HG03196 (cell line): ENCODE data around the gene C19orf73.
"Not testable (repeated sequence)": the region's sequence is repeated elsewhere in the genome, so short reads cannot be mapped to it uniquely, and the experiment has no call there.

Source experiments
- ATAC-seq: cut with Tn5 transposase; IDR thresholded peaks from one replicate; pipeline ENCODE4 v1.9.1; 2021; ENCODE audit not compliant: unreplicated experiment

The C19orf73 gene

DNA sequence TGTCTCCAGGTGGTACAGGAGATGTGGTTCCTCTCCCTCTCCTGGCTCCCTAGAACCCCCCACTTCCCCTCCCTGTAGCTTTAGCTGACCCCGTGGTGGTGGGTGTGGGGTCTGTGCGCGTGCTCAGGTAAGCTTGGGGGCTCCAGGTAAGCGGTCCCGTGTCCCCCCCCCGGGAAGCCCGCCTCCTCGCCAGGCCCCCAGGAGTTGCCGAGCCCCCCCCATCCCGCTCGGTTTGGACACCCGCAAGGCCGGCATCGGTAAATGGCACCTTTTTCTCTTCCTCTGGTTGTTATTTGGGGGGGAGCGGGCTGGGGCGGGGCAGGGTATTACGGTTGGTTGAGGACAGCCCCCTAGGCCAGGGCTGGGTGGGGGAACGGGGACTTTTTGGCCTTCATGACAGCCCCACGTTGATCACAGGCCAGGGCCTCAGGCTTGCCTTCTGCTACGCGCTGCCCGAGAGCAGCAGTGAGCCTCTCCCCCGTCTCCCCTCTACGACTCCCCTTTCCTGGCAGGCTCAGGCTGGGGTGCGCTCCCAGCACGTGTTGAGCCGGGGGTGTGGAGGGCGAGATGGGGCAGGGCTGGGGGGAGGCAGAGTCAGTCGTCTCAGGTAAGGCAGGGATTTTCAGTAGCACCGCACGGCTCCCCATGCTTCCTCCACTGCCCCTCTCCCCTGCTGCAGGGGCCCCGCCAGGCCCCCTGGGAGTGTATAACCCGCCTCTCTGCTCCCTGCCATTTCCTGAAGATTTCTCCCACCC lies 15.4 kb downstream of the C19orf73 start:
- ATAC-seq: no peak

GRCh38 chr19:49102303-49102702 lies 16.6 kb downstream of the C19orf73 start:
- no peak for ATAC-seq

DNA sequence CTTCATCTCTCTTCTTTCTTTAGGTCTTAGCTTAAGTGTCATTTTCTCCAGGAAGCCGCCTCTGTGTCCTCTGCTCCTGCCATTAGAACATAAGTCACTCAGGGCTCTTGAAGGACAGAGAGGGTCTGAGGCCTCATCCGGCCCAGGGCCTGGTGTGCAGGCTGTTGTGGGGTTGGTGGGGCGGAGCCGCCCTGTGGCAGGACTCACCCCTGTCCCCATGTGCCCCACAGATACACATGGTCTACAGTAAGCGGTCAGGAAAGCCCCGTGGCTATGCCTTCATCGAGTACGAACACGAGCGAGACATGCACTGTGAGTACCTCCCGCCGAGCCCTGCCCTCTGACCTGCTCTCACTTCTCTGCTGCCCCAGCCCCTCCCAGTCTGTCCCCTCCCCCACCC lies 17.8 kb downstream of the C19orf73 start:
- ATAC-seq: no peak

DNA sequence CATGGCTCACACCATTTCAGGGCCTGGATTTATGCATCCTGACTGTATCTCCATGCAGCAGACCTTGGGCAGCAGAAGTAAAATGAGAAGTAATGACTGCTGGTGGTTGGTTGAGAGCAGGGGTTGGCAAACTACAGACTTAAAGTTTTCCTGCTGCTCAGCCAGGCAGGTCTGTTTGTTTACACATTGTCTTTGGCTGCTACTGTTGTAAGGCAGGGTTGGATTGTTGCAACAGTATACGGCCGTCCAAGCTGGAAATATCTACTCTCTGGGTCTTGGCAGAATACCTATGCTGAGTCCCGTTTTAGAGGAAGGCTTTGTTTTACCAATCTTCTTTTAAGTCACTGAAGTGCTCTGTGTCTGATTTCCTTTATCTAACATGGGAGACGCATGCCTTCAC lies 20.1 kb downstream of the C19orf73 start:
- ATAC-seq: no peak

DNA sequence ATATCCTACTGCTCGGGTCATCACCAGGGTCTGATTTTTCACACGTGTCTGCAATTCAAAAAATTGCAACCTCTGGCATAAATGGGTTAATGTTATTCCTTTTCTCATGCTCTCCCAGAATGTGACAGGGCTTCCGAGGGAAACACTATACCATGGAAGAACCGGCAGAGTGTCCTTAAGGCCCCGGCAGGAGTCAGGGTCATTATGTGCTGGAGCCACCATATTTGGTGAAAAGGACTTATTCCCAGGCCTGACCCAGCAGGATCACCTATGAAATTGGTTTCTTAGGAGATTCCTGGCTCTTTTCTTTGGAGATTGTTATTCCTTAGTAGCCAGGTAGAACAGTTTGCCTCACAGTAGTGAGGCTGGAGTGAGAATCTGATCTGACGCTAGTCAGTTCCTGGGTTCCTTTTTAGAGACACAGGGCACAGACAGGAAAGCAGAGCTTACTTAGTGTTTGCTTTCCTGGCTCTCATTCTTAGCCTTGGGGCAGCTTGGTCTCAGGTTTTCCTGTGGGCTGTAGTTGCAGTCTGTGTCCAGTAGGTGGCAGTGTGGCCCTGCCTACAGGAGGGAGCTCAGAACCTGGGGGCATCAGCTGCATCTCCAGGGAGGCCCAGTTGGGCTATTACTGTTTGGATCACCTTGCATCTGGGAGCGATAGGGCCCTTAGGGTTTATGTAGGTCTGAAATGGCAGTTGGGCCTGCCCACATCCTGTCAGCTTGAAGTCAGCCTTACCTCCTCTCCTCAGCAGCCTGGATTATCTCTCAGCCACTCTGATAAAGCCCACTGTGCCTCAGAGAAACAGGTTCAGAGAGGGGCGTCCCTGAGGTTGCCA lies 21.3 kb downstream of the C19orf73 start:
- peak; percentile 58 for ATAC-seq

- ATAC-seq: no peak
Observed at GRCh38 chr19:49094505-49095482, 24.1 kb downstream of the C19orf73 start.

DNA sequence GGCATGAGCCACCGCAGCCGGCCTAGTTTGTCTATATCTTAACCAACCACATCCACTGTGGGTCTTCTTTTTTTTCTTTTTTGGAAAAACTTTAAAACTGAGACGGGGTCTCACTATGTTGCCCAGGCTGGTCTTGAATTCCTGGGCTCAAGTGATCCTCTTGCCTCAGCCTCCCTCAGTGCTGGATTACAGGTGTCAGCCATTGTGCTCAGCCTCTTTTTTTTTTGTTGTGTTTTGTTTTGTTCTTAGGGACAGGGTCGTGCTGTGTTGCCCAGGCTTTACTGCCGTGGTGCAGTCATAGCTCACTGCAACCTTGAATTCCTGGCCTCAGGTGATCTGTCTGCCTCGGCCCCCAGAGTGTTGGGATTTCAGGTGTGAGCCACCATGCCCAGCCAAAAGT lies 26.3 kb downstream of the C19orf73 start:
- ATAC-seq: no peak

DNA sequence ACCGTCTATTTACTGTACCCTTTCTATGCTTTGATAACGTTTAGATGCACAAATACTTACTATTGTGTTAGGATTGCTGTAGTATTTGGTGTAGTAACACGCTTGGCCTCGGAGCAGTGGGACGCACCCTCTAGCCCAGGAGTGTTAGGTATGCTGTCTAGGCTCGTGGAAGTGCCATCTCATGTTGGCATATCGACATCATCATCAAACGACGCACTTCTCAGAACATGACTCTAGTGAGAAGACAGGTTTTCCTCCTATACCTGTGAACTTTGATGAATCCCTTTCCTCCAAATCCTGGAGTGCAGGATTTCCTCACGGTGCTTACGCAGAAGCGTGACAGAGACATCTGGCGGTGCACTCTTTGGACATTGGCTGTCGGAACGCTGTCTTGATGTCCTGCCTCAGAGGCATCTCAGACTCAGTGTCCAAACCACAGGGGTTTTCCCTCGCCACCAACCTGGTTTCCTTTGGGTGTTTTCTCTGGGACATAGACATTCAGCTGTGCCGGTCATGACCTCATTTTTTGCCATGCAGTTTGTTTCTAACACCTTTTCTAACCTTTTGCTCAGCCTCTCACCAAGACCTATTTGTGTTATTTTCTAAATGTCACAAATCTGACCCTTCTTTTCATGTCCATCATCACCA lies 27.4 kb downstream of the C19orf73 start:
- ATAC-seq: no peak

DNA sequence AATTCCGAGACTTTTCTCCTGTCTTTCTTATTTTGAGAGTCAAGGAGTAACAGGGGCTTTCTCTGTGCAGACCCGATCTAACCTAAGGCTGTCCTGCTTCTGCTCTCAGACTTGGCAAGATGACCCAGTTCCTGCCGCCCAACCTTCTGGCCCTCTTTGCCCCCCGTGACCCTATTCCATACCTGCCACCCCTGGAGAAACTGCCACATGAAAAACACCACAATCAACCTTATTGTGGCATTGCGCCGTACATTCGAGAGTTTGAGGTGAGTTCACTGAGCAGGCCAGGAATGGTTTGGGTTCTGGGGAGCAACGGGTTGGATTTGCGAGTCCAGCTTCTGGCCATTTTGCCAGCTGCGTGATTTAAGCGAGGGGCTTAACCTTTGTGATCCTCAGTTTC lies 32.6 kb downstream of the C19orf73 start:
- no peak for ATAC-seq

GRCh38 chr19:49085868-49086232 lies 33.1 kb downstream of the C19orf73 start:
- ATAC-seq: no peak

DNA sequence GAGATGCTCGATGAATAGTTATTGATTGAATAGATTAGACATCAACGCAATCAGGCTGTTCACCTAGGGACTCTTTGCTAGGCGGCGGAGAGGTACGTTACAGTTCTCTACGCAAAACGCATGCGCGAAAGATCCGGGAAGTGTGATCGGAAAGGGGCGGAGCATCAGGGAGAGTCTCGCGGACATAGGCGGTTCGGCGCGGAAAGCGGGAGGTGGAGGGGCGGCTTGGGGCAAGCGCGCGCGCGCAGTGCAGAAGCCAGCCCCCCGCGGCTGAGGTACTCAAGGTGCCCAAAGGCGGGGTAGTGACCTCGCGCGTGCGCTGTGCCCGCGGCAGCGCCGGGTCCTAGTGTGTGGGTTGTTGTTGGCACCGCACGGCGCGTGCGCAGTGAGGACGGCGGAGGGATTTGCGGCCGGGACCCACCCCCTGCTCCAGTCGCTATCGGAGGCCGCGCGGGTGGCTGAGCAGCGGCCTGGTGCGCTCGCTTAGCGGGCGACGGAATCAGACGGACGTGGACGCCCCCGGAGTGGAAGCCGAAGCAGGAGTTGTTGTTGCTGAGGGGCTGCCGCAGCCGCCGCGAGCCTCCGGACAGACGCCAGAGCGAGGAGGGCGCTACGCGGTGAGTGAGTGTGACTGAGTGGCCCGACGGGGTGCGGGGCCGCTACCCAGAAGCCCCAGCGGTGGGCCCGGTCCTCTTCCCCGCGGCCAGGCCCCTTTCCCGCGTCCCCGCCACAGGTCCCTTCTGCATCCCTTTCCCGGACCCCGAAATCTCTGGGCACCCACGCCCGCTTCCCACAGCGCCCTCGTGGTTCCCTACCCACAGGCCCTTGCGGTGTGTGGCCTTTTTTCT lies 33.7 kb downstream of the C19orf73 start, which contains the start of gene SNRNP70:
SNRNP70 (plus strand) TSS at position 432 of the 848 bp plus-strand sequence. CDS start 964 bp downstream, outside the sequence.
- ATAC-seq: peak; percentile 83

DNA sequence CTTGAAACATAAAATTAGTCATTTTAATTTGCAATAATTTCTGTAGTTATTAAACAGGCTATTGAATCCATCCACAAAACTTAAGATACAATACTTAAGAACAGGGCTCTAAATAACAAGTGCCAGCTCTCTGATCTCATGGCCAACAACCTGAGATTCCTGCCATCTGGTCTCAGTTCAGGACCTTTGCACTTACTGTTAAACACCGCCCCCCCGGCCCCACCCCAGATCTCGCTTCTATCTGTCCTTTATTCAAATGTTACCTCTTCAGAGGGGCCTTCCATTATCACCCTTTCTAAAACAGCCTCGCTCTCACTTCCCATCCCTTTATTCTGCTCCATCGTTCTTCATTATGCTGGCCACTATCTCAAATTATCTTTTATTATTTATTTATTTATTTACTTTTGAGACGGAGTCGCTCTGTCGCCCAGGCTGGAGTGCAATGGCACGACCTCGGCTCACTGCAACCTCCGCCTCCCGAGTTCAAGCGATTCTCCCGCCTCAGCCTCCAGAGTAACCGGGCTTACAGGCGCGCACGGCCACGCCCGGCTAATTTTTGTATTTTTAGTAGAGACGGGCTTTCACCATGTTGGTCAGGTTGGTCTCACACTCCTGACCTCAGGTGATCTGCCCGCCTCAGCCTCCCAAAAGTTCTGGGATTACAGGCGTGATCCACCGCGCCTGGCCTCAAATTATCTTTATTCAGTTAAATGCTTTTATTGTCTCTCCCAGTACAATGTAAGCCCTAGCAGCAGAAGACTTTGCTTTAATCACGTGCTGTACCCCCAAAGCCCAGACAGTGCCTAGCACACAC lies 34.5 kb downstream of the C19orf73 start:
- no peak for ATAC-seq

- no peak for ATAC-seq
Observed at GRCh38 chr19:49081273-49081672, 37.7 kb downstream of the C19orf73 start.

- ATAC-seq: no peak
Observed at GRCh38 chr19:49080392-49080791, 38.6 kb downstream of the C19orf73 start.

DNA sequence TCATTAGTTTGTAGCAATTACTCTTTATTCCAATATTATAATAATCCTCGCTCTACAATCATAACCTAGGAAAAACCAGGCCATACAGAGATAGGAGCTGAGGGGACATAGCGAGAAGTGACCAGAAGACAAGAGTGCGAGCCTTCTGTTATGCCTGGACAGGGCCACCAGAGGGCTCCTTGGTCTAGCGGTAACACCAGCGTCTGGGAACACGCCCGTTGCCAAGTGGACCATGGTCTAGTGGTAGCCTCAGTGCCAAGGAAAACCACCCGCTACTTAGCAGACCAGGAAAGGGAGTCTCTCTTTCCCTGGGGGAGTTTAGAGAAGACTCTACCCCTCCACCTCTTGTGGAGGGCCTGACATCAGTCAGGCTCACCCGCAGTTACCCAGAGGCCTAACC lies 44.1 kb downstream of the C19orf73 start:
- ATAC-seq: not testable (repeated sequence)

DNA sequence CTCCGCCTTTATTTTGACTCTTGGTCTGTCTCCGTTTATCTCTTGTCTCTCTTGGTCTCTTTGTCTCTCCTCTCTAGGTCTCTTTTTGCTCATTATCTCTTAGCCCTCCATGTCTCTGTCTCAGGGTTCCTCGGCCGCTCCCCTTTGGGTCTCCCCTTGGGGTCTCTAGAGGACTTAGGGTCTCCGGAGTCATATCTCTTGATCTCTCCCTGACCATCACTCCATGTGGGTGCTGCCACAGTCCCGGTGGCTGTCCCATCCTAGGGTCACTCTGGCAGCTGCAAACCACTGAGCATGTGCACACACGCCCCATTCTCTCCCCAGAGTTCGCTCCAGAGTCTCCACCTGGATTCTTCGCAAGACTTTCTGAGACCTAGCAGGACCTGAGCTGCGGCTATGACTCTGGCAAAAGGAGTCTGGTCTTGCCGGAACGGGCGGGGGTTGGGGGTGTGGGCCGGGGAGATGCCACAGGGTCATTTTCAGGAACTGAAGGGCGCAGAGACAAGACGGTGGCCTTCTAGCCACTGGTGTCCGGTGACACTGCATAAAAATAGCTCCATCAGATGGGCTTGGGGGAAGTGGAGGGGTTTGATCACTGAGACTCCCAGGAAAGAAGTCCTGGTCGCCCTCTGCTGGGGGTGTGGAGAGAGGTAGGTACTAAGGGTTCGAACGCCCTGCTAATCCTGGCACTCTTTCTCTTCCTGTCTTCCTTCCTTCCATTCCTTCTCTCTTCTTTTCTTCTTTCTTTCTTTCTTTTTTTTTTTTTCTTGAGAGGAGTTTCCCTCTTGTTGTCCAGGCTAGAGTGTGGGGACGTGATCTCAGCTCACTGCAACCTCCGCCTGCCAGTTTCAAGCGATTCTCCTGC lies 45.2 kb downstream of the C19orf73 start:
- ATAC-seq: no peak

DNA sequence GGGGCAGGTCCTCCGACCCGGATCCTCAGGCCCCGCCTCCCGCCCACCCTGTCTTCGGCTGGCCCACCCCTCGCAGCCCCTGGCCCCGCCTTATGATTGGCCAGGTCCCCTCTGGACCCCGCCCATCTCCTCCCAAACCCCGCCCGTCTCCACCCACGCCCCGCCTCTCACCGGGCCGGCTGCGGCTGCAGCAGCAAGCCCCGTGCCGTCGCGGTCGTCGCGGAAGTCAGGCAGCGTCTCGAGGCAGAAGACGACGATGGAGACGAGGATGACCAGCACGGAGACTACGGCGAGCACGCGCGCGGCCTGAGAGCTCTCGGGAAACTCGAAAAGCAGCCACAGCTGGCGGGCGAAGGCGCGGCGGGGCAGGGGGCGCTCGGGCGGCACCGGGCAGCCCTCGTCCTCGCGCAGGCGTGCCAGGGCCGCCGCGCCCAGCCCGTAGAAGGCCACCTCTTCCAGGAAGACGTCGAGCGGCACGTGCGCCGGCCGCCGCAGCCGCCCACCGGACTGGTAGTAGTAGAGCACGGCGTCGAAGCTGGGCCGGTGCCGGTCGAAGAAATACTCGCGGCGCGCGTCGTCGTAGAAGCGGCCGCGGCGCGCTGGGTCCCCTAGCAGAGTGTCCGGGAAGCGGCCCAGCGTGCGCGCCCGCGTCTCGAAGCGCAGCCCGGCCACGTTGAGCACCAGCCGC lies 46.9 kb downstream of the C19orf73 start:
- no peak for ATAC-seq
